Activated naive CD4-positive, alpha-beta T cell treated with anti-CD3 and anti-CD28 coated beads, Interleukin-2, amount 10 ng/mL, durations not matched to agents 7 days and 5 days (primary cell): ENCODE data around the gene GPR137.
"Not testable (repeated sequence)": the region's sequence is repeated elsewhere in the genome, so short reads cannot be mapped to it uniquely, and the experiment has no call there.

Source experiments
- CTCF ChIA-PET: fragments of 350-600 bp; sonication (Branson Sonifier 250); formaldehyde crosslinking; loops from one replicate; lab custom pipeline; 2021; ENCODE audit warnings: antibody characterized with exemption; lab: Charles Lee
- DNase-seq: peaks from one replicate; pipeline ENCODE4 v3.0.0-alpha.2; 2020
- H3K27ac Mint-ChIP-seq: one replicate; pipeline ENCODE4 v1.8.0; 2021; ENCODE audit warnings: mild to moderate bottlenecking, moderate library complexity, mixed read lengths
- H3K27me3 Mint-ChIP-seq: one replicate; pipeline ENCODE4 v1.8.0; 2021; ENCODE audit warnings: mild to moderate bottlenecking, mixed read lengths
- H3K36me3 Mint-ChIP-seq: one replicate; pipeline ENCODE4 v1.8.0; 2021; ENCODE audit warnings: mixed read lengths
- H3K4me1 Mint-ChIP-seq: one replicate; pipeline ENCODE4 v1.8.0; 2021; ENCODE audit warnings: mixed read lengths
- H3K4me3 Mint-ChIP-seq: one replicate; pipeline ENCODE4 v1.8.0; 2021; ENCODE audit warnings: mild to moderate bottlenecking, moderate library complexity, mixed read lengths
- H3K9me3 Mint-ChIP-seq: one replicate; pipeline ENCODE4 v1.8.0; 2021; ENCODE audit warnings: mixed read lengths

Gene GPR137

GRCh38 chr11:64323984-64324383 is 38.3 kb downstream of the GPR137 start:
- not testable (repeated sequence) for H3K27me3 Mint-ChIP-seq, DNase-seq, H3K9me3 Mint-ChIP-seq, H3K4me3 Mint-ChIP-seq
- Mint-ChIP-seq H3K4me1 (peaks cover 19% of the 10 kb centered on the region), H3K27ac (peak overlapping the region; percentile 52), H3K36me3 (peaks cover 18% of the 10 kb centered on the region)
- CTCF ChIA-PET, result interaction anchor here (2.3 kb wide), 1 partner anchor 8 kb away, joined by 12 read pairs; no protein-coding TSS in a partner anchor

- CTCF ChIA-PET, result no interaction called here
- Mint-ChIP-seq H3K4me3 (no peak overlapping the region), H3K9me3 (no peaks in the 10 kb centered on the region), H3K36me3 (peaks cover 18% of the 10 kb centered on the region), H3K27me3 (peaks cover 10% of the 10 kb centered on the region), H3K4me1 (peaks cover 10% of the 10 kb centered on the region), H3K27ac (no peak overlapping the region)
- no peak for DNase-seq
Observed at GRCh38 chr11:64324692-64325469, 39.2 kb downstream of the GPR137 start.

- CTCF ChIA-PET, result interaction anchor here (0.9 to 1.5 kb wide), 2 partner anchors 9 to 23 kb away, joined by 3 to 4 read pairs; partner anchors contain the start of gene PRDX5
- no peak overlapping the region for H3K4me3 Mint-ChIP-seq
- no peak for DNase-seq
- H3K9me3 Mint-ChIP-seq, result no peaks in the 10 kb centered on the region
- H3K36me3 Mint-ChIP-seq, result no peaks in the 10 kb centered on the region
- peaks cover 10% of the 10 kb centered on the region for H3K27me3 Mint-ChIP-seq
- H3K4me1 Mint-ChIP-seq, result peaks cover 9% of the 10 kb centered on the region
- H3K27ac Mint-ChIP-seq, result no peak overlapping the region
Observed at GRCh38 chr11:64327375-64327774, 41.7 kb downstream of the GPR137 start.

GRCh38 chr11:64327993-64328392 is 42.3 kb downstream of the GPR137 start:
- CTCF ChIA-PET, result interaction anchor here (1.5 kb wide), 1 partner anchor 24 kb away, joined by 4 read pairs; no protein-coding TSS in a partner anchor
- Mint-ChIP-seq H3K4me1 (peaks cover 9% of the 10 kb centered on the region), H3K27me3 (peaks cover 10% of the 10 kb centered on the region), H3K36me3 (no peaks in the 10 kb centered on the region), H3K9me3 (no peaks in the 10 kb centered on the region), H3K27ac (no peak overlapping the region), H3K4me3 (no peak overlapping the region)
- no peak for DNase-seq

- Mint-ChIP-seq H3K27me3 (peaks cover 10% of the 10 kb centered on the region), H3K27ac (no peak overlapping the region), H3K4me1 (peaks cover 13% of the 10 kb centered on the region), H3K4me3 (no peak overlapping the region), H3K9me3 (no peaks in the 10 kb centered on the region), H3K36me3 (peaks cover 9% of the 10 kb centered on the region)
- DNase-seq, result no peak
- CTCF ChIA-PET, result interaction anchor here (0.9 to 3.6 kb wide), 11 partner anchors 8 to 347 kb away, joined by 3 to 46 read pairs (median 8); partner anchors contain the start of genes CCDC88B, ESRRA, PRDX5 and TRMT112
Observed at GRCh38 chr11:64330888-64331287, 45.2 kb downstream of the GPR137 start.

- DNase-seq, result peak; percentile 81
- Mint-ChIP-seq H3K27me3 (peaks cover 7% of the 10 kb centered on the region), H3K27ac (peak overlapping the region; percentile 8), H3K36me3 (peaks cover 9% of the 10 kb centered on the region), H3K4me3 (no peak overlapping the region), H3K9me3 (no peaks in the 10 kb centered on the region), H3K4me1 (peaks cover 13% of the 10 kb centered on the region)
- CTCF ChIA-PET, result interaction anchor here (0.9 to 3.6 kb wide), 15 partner anchors 9 to 348 kb away, joined by 3 to 46 read pairs (median 4); partner anchors contain the start of genes CCDC88B, ESRRA, PRDX5 and TRMT112
Observed at GRCh38 chr11:64331569-64332371, 46.1 kb downstream of the GPR137 start.

- CTCF ChIA-PET, result interaction anchor here (3.0 to 3.6 kb wide), 3 partner anchors 8 to 16 kb away, joined by 12 to 46 read pairs (median 26); partner anchors contain the start of genes CCDC88B, PRDX5 and TRMT112
- H3K9me3 Mint-ChIP-seq, result no peaks in the 10 kb centered on the region
- H3K4me3 Mint-ChIP-seq, result no peak overlapping the region
- H3K27ac Mint-ChIP-seq, result no peak overlapping the region
- DNase-seq, result no peak
- peaks cover 13% of the 10 kb centered on the region for H3K36me3 Mint-ChIP-seq
- H3K4me1 Mint-ChIP-seq, result peaks cover 24% of the 10 kb centered on the region
- peaks cover 6% of the 10 kb centered on the region for H3K27me3 Mint-ChIP-seq
Observed at GRCh38 chr11:64333556-64333955, 47.9 kb downstream of the GPR137 start.

- no peak for DNase-seq
- CTCF ChIA-PET, result interaction anchor here (0.7 to 0.9 kb wide), 2 partner anchors 17 to 18 kb away, joined by 4 read pairs; partner anchors contain the start of genes PRDX5 and TRMT112
- Mint-ChIP-seq H3K36me3 (peaks cover 17% of the 10 kb centered on the region), H3K4me3 (no peak overlapping the region), H3K27me3 (no peaks in the 10 kb centered on the region), H3K4me1 (peaks cover 36% of the 10 kb centered on the region), H3K9me3 (no peaks in the 10 kb centered on the region), H3K27ac (no peak overlapping the region)
Observed at GRCh38 chr11:64334764-64335735, 49.4 kb downstream of the GPR137 start.

GRCh38 chr11:64337538-64338249 is 52.0 kb downstream of the GPR137 start:
- H3K27me3 Mint-ChIP-seq, result no peaks in the 10 kb centered on the region
- no peak overlapping the region for H3K4me3 Mint-ChIP-seq
- CTCF ChIA-PET, result interaction anchor here (0.7 to 2.4 kb wide), 5 partner anchors 17 to 130 kb away, joined by 3 to 11 read pairs (median 3); partner anchors contain the start of genes PRDX5 and TRMT112
- H3K36me3 Mint-ChIP-seq, result peaks cover 30% of the 10 kb centered on the region
- no peak for DNase-seq
- H3K9me3 Mint-ChIP-seq, result no peaks in the 10 kb centered on the region
- peaks cover 49% of the 10 kb centered on the region for H3K4me1 Mint-ChIP-seq
- peak overlapping the region; percentile 60 for H3K27ac Mint-ChIP-seq

GRCh38 chr11:64338716-64339115 is 53.1 kb downstream of the GPR137 start:
- CTCF ChIA-PET, result interaction anchor here (1.7 to 2.4 kb wide), 2 partner anchors 17 to 21 kb away, joined by 6 to 11 read pairs; partner anchors contain the start of genes PRDX5 and TRMT112
- Mint-ChIP-seq H3K27ac (peak overlapping the region; percentile 92), H3K4me3 (peak overlapping the region; percentile 89), H3K4me1 (peaks cover 51% of the 10 kb centered on the region), H3K27me3 (no peaks in the 10 kb centered on the region), H3K9me3 (no peaks in the 10 kb centered on the region), H3K36me3 (peaks cover 26% of the 10 kb centered on the region)
- no peak for DNase-seq
